ENCODE measurements around the gene ALDH1B1.
"Not testable (repeated sequence)": the region's sequence is repeated elsewhere in the genome, so short reads cannot be mapped to it uniquely, and the experiment has no call there.

The ALDH1B1 gene

DNA sequence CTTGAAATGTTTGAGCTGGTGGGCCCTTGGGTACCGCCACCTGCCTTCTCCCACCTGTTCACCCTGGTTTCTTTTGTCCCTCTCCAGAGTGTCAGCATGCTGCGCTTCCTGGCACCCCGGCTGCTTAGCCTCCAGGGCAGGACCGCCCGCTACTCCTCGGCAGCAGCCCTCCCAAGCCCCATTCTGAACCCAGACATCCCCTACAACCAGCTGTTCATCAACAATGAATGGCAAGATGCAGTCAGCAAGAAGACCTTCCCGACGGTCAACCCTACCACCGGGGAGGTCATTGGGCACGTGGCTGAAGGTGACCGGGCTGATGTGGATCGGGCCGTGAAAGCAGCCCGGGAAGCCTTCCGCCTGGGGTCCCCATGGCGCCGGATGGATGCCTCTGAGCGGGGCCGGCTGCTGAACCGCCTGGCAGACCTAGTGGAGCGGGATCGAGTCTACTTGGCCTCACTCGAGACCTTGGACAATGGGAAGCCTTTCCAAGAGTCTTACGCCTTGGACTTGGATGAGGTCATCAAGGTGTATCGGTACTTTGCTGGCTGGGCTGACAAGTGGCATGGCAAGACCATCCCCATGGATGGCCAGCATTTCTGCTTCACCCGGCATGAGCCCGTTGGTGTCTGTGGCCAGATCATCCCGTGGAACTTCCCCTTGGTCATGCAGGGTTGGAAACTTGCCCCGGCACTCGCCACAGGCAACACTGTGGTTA lies 3.3 kb downstream of the ALDH1B1 start:
- no peak for DNase-seq (ENCODE audit: low read depth, low spot score)
- Histone ChIP-seq H3K27ac (no peak overlapping the region), H3K36me3 (ENCODE audit: insufficient read depth, low read length) (no peaks in the 10 kb centered on the region; the same call in 1 of the 2 replicates), H3K4me3 (no peak overlapping the region), H3K9me3 (ENCODE audit: low read depth, low read length) (no peaks in the 10 kb centered on the region), H3K9ac (ENCODE audit: insufficient read length) (no peak overlapping the region)
- TF ChIP-seq EZH2 (IDR thresholded peaks at IDR 0.05) (no peak), FOXP2 (optimal IDR thresholded peaks at IDR 0.05; ENCODE audit: control extremely low read depth, extremely low read length, insufficient read depth) (no peak), POLR2AphosphoS5 (IDR thresholded peaks at IDR 0.05; ENCODE audit: borderline replicate concordance, low read depth, low read length) (no peak)

DNA sequence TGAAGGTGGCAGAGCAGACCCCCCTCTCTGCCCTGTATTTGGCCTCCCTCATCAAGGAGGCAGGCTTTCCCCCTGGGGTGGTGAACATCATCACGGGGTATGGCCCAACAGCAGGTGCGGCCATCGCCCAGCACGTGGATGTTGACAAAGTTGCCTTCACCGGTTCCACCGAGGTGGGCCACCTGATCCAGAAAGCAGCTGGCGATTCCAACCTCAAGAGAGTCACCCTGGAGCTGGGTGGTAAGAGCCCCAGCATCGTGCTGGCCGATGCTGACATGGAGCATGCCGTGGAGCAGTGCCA lies 3.8 kb downstream of the ALDH1B1 start:
- no peak for DNase-seq (ENCODE audit: low read depth, low spot score)
- no peak for TF ChIP-seq FOXP2 (optimal IDR thresholded peaks at IDR 0.05; ENCODE audit: control extremely low read depth, extremely low read length, insufficient read depth)
- no peak for TF ChIP-seq POLR2AphosphoS5 (IDR thresholded peaks at IDR 0.05; ENCODE audit: borderline replicate concordance, low read depth, low read length)
- no peak for TF ChIP-seq EZH2 (IDR thresholded peaks at IDR 0.05)
- Histone ChIP-seq H3K9ac (ENCODE audit: insufficient read length) (no peak overlapping the region), H3K27ac (no peak overlapping the region), H3K9me3 (ENCODE audit: low read depth, low read length) (no peaks in the 10 kb centered on the region), H3K4me3 (no peak overlapping the region), H3K36me3 (ENCODE audit: insufficient read depth, low read length) (no peaks in the 10 kb centered on the region; the same call in 1 of the 2 replicates)

DNA sequence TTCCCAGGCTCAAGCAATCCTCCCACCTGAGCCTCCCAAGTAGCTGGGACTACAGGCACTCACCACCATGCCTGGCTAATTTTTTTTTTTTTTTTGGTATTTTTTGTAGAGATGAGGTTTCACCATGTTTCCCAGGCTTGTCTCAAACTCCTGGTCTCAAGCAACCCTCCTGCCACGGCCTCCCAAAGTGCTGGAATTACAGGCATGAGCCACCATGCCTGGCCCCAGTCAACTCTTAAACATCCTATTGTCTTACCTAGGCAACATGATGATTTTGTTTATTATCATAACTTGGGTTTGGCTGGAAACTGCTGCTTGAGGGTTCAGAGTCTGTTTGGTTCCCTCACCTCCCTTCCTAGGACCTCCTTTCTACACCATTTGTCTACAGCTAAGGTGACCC lies 6.7 kb downstream of the ALDH1B1 start:
- not testable (repeated sequence) for H3K9ac ChIP-seq (ENCODE audit: insufficient read length); H3K36me3 ChIP-seq (ENCODE audit: insufficient read depth, low read length); H3K4me3 ChIP-seq; H3K9me3 ChIP-seq (ENCODE audit: low read depth, low read length); H3K27ac ChIP-seq; DNase-seq (ENCODE audit: low read depth, low spot score)

DNA sequence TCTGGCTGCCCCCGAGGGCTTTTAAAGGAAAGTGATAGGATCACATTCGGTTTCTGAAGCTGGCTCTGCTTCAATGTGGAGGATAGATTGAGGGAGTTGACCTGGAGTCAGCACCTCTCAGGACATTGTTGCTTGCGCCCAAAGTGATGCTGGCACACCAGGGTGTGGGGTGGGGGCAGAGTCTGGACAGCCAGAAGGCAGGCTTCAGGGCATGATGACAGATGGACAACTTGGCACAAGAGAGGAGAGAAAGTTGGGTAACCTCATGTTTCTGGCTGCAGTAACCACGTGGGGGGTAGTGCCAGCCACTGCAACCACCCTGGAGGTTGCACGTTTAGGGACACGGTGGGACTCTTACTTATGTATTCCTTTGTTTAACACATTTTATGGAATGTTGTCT lies 9.5 kb downstream of the ALDH1B1 start:
- Histone ChIP-seq H3K4me3 (no peak overlapping the region), H3K9ac (ENCODE audit: insufficient read length) (no peak overlapping the region), H3K36me3 (ENCODE audit: insufficient read depth, low read length) (no peaks in the 10 kb centered on the region), H3K27ac (no peak overlapping the region), H3K9me3 (ENCODE audit: low read depth, low read length) (no peaks in the 10 kb centered on the region)
- no peak for DNase-seq (ENCODE audit: low read depth, low spot score)
- TF ChIP-seq EZH2 (IDR thresholded peaks at IDR 0.05) = no peak
- no peak for TF ChIP-seq FOXP2 (optimal IDR thresholded peaks at IDR 0.05; ENCODE audit: control extremely low read depth, extremely low read length, insufficient read depth)
- TF ChIP-seq POLR2AphosphoS5 (IDR thresholded peaks at IDR 0.05; ENCODE audit: borderline replicate concordance, low read depth, low read length) = no peak

DNA sequence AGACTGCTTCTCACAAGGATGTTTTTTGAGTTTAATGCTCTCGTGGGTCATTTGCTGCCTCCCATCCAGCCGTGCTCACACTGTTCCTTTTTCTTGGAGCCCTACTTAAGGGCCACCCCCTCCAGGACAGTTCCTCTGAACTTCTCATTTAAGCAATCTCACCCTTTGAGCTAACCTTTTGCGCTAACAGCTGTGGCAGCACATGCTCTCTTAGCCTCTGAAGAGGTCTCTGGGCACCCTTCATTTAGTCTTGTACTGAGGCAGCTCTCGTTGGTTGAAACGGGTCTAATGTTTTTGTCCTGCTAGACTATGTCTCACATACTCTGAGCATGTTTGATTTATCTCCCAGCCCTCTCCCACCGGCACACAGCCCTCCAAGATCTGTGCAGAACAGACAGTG lies 11.8 kb downstream of the ALDH1B1 start:
- DNase-seq (ENCODE audit: low read depth, low spot score) = no peak
- no peak overlapping the region for H3K9ac ChIP-seq (ENCODE audit: insufficient read length)
- no peaks in the 10 kb centered on the region for H3K36me3 ChIP-seq (ENCODE audit: insufficient read depth, low read length)
- H3K9me3 ChIP-seq (ENCODE audit: low read depth, low read length) = no peaks in the 10 kb centered on the region
- no peak overlapping the region for H3K27ac ChIP-seq
- H3K4me3 ChIP-seq = no peak overlapping the region
- no peak for TF ChIP-seq EZH2 (IDR thresholded peaks at IDR 0.05)
- TF ChIP-seq POLR2AphosphoS5 (IDR thresholded peaks at IDR 0.05; ENCODE audit: borderline replicate concordance, low read depth, low read length) = no peak
- no peak for TF ChIP-seq FOXP2 (optimal IDR thresholded peaks at IDR 0.05; ENCODE audit: control extremely low read depth, extremely low read length, insufficient read depth)

DNA sequence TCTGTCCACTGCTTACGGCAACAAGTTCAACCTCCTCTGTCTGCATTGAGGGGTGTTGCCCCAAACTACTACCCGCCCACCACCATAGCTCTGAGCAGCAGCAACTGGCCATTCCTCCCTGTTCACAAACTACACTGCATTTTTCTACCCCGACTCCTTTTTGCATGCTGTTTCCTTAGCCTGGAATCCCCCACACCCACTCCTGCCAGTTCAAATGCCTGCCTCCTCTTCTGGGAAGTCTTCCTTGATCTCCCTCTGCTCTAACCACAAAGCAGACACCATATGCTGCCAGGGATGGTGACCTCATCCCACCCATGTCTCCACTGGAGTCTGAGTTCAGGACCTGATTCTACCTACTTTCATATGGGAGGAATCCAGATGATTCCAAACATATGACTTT lies 13.3 kb downstream of the ALDH1B1 start:
- no peak for DNase-seq (ENCODE audit: low read depth, low spot score)
- H3K4me3 ChIP-seq = no peak overlapping the region

DNA sequence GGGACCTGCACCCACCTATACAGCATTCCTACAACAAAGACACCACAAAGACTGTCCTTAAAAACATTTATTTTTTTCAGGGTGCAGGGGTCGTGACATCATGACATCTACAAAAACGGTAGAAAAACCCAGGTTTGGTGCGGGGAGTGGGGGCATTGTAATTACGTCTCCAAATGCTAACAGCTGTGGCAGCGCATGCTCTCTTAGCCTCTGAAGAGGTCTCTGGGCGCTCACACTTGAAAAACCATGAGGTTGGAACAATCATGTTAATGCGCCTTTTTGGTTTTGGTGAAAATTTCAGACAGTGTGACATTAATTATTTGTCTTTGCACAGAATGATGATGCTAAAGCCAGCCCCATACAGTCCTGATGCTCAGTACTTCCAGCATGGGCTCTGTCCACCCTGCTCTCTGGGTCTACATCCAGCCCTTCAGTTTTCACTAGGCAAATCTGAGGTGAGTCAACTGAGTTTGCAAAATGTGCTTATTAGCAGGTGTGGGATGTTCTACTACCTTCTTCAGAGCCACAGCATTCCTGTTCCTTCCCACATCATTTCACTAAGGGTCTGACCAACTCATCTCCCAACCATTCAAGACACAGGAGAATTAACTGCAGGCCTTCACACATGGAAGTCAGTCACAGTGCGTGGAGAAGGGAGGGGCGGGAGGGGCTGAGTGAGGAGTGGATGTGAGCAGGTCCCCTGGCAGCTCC lies 14.1 kb downstream of the ALDH1B1 start:
- no peak overlapping the region for H3K4me3 ChIP-seq
- no peak for TF ChIP-seq POLR2AphosphoS5 (IDR thresholded peaks at IDR 0.05; ENCODE audit: borderline replicate concordance, low read depth, low read length)
- no peak for TF ChIP-seq EZH2 (IDR thresholded peaks at IDR 0.05)
- TF ChIP-seq FOXP2 (optimal IDR thresholded peaks at IDR 0.05; ENCODE audit: control extremely low read depth, extremely low read length, insufficient read depth) = no peak
- no peak overlapping the region for H3K27ac ChIP-seq
- H3K36me3 ChIP-seq (ENCODE audit: insufficient read depth, low read length) = no peaks in the 10 kb centered on the region
- DNase-seq (ENCODE audit: low read depth, low spot score) = no peak
- H3K9ac ChIP-seq (ENCODE audit: insufficient read length) = no peak overlapping the region
- H3K9me3 ChIP-seq (ENCODE audit: low read depth, low read length) = no peaks in the 10 kb centered on the region

More for the DNA sequence above, 13.3 kb downstream of the ALDH1B1 start:
- TF ChIP-seq EZH2 (IDR thresholded peaks at IDR 0.05) = no peak
- H3K9me3 ChIP-seq (ENCODE audit: low read depth, low read length) = no peaks in the 10 kb centered on the region
- no peaks in the 10 kb centered on the region for H3K36me3 ChIP-seq (ENCODE audit: insufficient read depth, low read length)
- no peak overlapping the region for H3K9ac ChIP-seq (ENCODE audit: insufficient read length)
- no peak overlapping the region for H3K27ac ChIP-seq

DNA sequence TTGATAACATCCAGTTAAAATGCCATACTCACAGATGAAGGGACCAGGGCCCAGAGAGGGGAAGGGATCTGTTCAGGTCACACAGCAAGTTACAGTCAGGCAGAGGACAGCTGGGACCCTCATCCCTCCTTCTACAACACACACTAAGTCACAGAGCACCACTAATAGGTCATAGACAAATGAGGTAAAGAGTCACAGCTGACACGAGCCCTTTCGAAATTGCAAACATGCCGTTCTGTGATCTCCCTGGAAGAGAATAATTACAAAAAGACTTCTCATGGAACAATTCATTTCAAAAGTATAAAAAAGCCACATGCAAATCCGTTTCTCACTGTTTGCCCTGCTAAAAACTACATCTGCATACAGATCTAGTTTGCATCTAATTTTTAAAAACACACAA lies 16.2 kb downstream of the ALDH1B1 start:
- Histone ChIP-seq H3K4me3 (no peak overlapping the region), H3K27ac (no peak overlapping the region), H3K36me3 (ENCODE audit: insufficient read depth, low read length) (no peaks in the 10 kb centered on the region), H3K9ac (ENCODE audit: insufficient read length) (no peak overlapping the region), H3K9me3 (ENCODE audit: low read depth, low read length) (no peaks in the 10 kb centered on the region)
- no peak for DNase-seq (ENCODE audit: low read depth, low spot score)
- TF ChIP-seq EZH2 (IDR thresholded peaks at IDR 0.05) = no peak
- TF ChIP-seq POLR2AphosphoS5 (IDR thresholded peaks at IDR 0.05; ENCODE audit: borderline replicate concordance, low read depth, low read length) = no peak
- no peak for TF ChIP-seq FOXP2 (optimal IDR thresholded peaks at IDR 0.05; ENCODE audit: control extremely low read depth, extremely low read length, insufficient read depth)

DNA sequence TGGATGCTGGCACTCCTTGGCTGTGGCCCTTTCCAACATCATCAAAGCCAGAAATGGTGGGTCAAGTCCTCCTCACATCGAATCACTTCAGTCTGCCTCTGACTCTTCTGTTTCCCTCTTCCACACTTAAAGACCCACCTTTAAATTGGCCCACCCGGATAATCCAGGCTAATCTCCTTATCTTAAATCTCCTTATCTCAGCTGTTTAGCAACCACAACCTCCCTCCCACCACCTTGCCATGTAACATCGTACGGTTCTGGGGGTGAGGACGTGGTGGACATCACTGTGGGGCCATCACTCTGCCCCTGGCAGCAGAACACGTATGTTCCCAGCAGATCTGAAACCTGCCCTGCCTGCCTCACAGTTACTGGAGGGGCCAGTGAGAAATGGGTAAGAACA lies 20.2 kb downstream of the ALDH1B1 start:
- Histone ChIP-seq H3K36me3 (ENCODE audit: insufficient read depth, low read length) (no peaks in the 10 kb centered on the region), H3K9ac (ENCODE audit: insufficient read length) (no peak overlapping the region), H3K4me3 (no peak overlapping the region), H3K9me3 (ENCODE audit: low read depth, low read length) (no peaks in the 10 kb centered on the region), H3K27ac (no peak overlapping the region)
- DNase-seq (ENCODE audit: low read depth, low spot score) = no peak
- TF ChIP-seq POLR2AphosphoS5 (IDR thresholded peaks at IDR 0.05; ENCODE audit: borderline replicate concordance, low read depth, low read length) = no peak
- no peak for TF ChIP-seq FOXP2 (optimal IDR thresholded peaks at IDR 0.05; ENCODE audit: control extremely low read depth, extremely low read length, insufficient read depth)
- TF ChIP-seq EZH2 (IDR thresholded peaks at IDR 0.05) = no peak

Data from SK-N-MC (cell line).